IgD-negative memory B cell (primary cell): ENCODE results near the gene FANCE. TPM values are rescaled to one million over a fixed set of nuclear protein-coding genes. Genes with fewer than 3 reads are reported as not detected.
"Not testable (repeated sequence)": the region's sequence is repeated elsewhere in the genome, so short reads cannot be mapped to it uniquely, and the experiment has no call there.

Source experiments
- H3K27ac Mint-ChIP-seq, 3 donors: one replicate each; pipeline ENCODE4 v1.8.0; 2020 to 2022; ENCODE audit warnings: mild to moderate bottlenecking in 3 of 3, mixed read lengths in 3 of 3, moderate library complexity in 1 of 3
- H3K27me3 Mint-ChIP-seq: one replicate; pipeline ENCODE4 v1.8.0; 2021; ENCODE audit warnings: mixed read lengths
- H3K36me3 Mint-ChIP-seq: one replicate; pipeline ENCODE4 v1.8.0; 2020; ENCODE audit warnings: mild to moderate bottlenecking, mixed read lengths
- H3K4me1 Mint-ChIP-seq, 3 donors: one replicate each; pipeline ENCODE4 v1.8.0; 2020 to 2022; ENCODE audit warnings: mixed read lengths in 3 of 3, mild to moderate bottlenecking in 1 of 3
- H3K4me3 Mint-ChIP-seq, 4 donors: one replicate each; pipeline ENCODE4 v1.8.0; 2020 to 2022; ENCODE audit warnings: mild to moderate bottlenecking in 4 of 4, mixed read lengths in 4 of 4, moderate library complexity in 3 of 4
- H3K9me3 Mint-ChIP-seq, 3 donors: one replicate each; pipeline ENCODE4 v1.8.0; 2020 to 2021; ENCODE audit warnings: mixed read lengths in 3 of 3, mild to moderate bottlenecking in 1 of 3
- polyA plus RNA-seq: library from polyadenylated mRNA; unstranded; fragments of 300-500 nt; fragmentation: Illumina TruSeq; gene quantifications from one replicate; pipeline ENCODE4 v1.2.3, GENCODE V29; 2021

The FANCE gene
- polyA plus RNA-seq, 1 donor from 2014 or later: 5.8 TPM

GRCh38 chr6:35425284-35425683, 26.9 kb upstream of the FANCE start:
- H3K36me3 Mint-ChIP-seq: peaks cover 5% of the 10 kb centered on the region
- no peak overlapping the region for H3K27ac Mint-ChIP-seq
- no peak overlapping the region for H3K4me3 Mint-ChIP-seq
- peaks cover 0 to 8% (median 7%) of the 10 kb centered on the region in 3 donors for H3K4me1 Mint-ChIP-seq
- no peaks in the 10 kb centered on the region for H3K27me3 Mint-ChIP-seq
- peaks cover 1 to 9% (median 8%) of the 10 kb centered on the region in 3 donors for H3K9me3 Mint-ChIP-seq

- peaks cover 0 to 8% (median 7%) of the 10 kb centered on the region in 3 donors for H3K4me1 Mint-ChIP-seq
- H3K27ac Mint-ChIP-seq: no peak overlapping the region
- H3K9me3 Mint-ChIP-seq: peaks cover 3 to 9% (median 8%) of the 10 kb centered on the region in 3 donors
- no peaks in the 10 kb centered on the region for H3K27me3 Mint-ChIP-seq
- H3K4me3 Mint-ChIP-seq: no peak overlapping the region
- peaks cover 5% of the 10 kb centered on the region for H3K36me3 Mint-ChIP-seq
Observed at GRCh38 chr6:35426074-35426473, 26.1 kb upstream of the FANCE start.

GRCh38 chr6:35427435-35427834, 24.7 kb upstream of the FANCE start:
- Mint-ChIP-seq H3K27ac (no peak overlapping the region), H3K9me3 (peaks cover 3 to 9% (median 8%) of the 10 kb centered on the region in 3 donors), H3K27me3 (no peaks in the 10 kb centered on the region), H3K4me1 (peaks cover 0 to 8% (median 7%) of the 10 kb centered on the region in 3 donors), H3K4me3 (no peak overlapping the region), H3K36me3 (peaks cover 4% of the 10 kb centered on the region)

- Mint-ChIP-seq H3K4me3 (no peak overlapping the region), H3K9me3 (peaks cover 3 to 9% (median 8%) of the 10 kb centered on the region in 3 donors), H3K27me3 (no peaks in the 10 kb centered on the region), H3K36me3 (peaks cover 4% of the 10 kb centered on the region), H3K27ac (no peak overlapping the region), H3K4me1 (peaks cover 0 to 8% (median 7%) of the 10 kb centered on the region in 3 donors)
Observed at GRCh38 chr6:35427851-35428321, 24.3 kb upstream of the FANCE start.

- H3K9me3 Mint-ChIP-seq: peaks cover 3 to 9% (median 8%) of the 10 kb centered on the region in 3 donors
- H3K27ac Mint-ChIP-seq: no peak overlapping the region
- H3K36me3 Mint-ChIP-seq: peaks cover 4% of the 10 kb centered on the region
- H3K4me1 Mint-ChIP-seq: peaks cover 0 to 8% (median 7%) of the 10 kb centered on the region in 3 donors
- peak overlapping the region in 1 of 4 donors; percentile 63 for H3K4me3 Mint-ChIP-seq
- no peaks in the 10 kb centered on the region for H3K27me3 Mint-ChIP-seq
Observed at GRCh38 chr6:35428421-35429149, 23.6 kb upstream of the FANCE start.

- Mint-ChIP-seq H3K4me1 (peaks cover 0 to 8% (median 7%) of the 10 kb centered on the region in 3 donors), H3K4me3 (no peak overlapping the region), H3K27me3 (no peaks in the 10 kb centered on the region), H3K9me3 (peaks cover 3 to 9% (median 8%) of the 10 kb centered on the region in 3 donors), H3K36me3 (peaks cover 2% of the 10 kb centered on the region), H3K27ac (no peak overlapping the region)
Observed at GRCh38 chr6:35429463-35429862, 22.7 kb upstream of the FANCE start.

- H3K4me1 Mint-ChIP-seq: no peaks in the 10 kb centered on the region
- no peak overlapping the region for H3K27ac Mint-ChIP-seq
- peaks cover 2% of the 10 kb centered on the region for H3K36me3 Mint-ChIP-seq
Observed at GRCh38 chr6:35432291-35432690, 19.8 kb upstream of the FANCE start.

GRCh38 chr6:35432702-35433101, 19.4 kb upstream of the FANCE start:
- not testable (repeated sequence) for H3K36me3 Mint-ChIP-seq, H3K27me3 Mint-ChIP-seq, H3K4me3 Mint-ChIP-seq, H3K9me3 Mint-ChIP-seq, H3K4me1 Mint-ChIP-seq, H3K27ac Mint-ChIP-seq

More at GRCh38 chr6:35432291-35432690, 19.8 kb upstream of the FANCE start:
- Mint-ChIP-seq H3K9me3 (peaks cover 3 to 9% (median 8%) of the 10 kb centered on the region in 3 donors), H3K27me3 (no peaks in the 10 kb centered on the region), H3K4me3 (no peak overlapping the region)

- Mint-ChIP-seq H3K9me3 (peaks cover 0 to 2% (median 0%) of the 10 kb centered on the region in 3 donors), H3K4me3 (no peak overlapping the region), H3K27me3 (no peaks in the 10 kb centered on the region), H3K4me1 (no peaks in the 10 kb centered on the region), H3K36me3 (no peaks in the 10 kb centered on the region), H3K27ac (no peak overlapping the region)
Observed at GRCh38 chr6:35435074-35435837, 16.9 kb upstream of the FANCE start.

- H3K4me1 Mint-ChIP-seq: no peaks in the 10 kb centered on the region
- no peaks in the 10 kb centered on the region for H3K9me3 Mint-ChIP-seq
- H3K36me3 Mint-ChIP-seq: no peaks in the 10 kb centered on the region
- peak overlapping the region in 1 of 4 donors; percentile 47 for H3K4me3 Mint-ChIP-seq
- no peaks in the 10 kb centered on the region for H3K27me3 Mint-ChIP-seq
- no peak overlapping the region for H3K27ac Mint-ChIP-seq
Observed at GRCh38 chr6:35436071-35436857, 15.9 kb upstream of the FANCE start.

GRCh38 chr6:35438378-35439065, 13.6 kb upstream of the FANCE start:
- not testable (repeated sequence) for H3K9me3 Mint-ChIP-seq, H3K36me3 Mint-ChIP-seq, H3K27ac Mint-ChIP-seq, H3K4me1 Mint-ChIP-seq, H3K27me3 Mint-ChIP-seq, H3K4me3 Mint-ChIP-seq

- Mint-ChIP-seq H3K9me3 (no peaks in the 10 kb centered on the region), H3K27ac (no peak overlapping the region), H3K27me3 (no peaks in the 10 kb centered on the region)
Observed at GRCh38 chr6:35439308-35439707, 12.8 kb upstream of the FANCE start.

GRCh38 chr6:35441205-35441604, 10.9 kb upstream of the FANCE start:
- Mint-ChIP-seq H3K27me3 (no peaks in the 10 kb centered on the region), H3K27ac (no peak overlapping the region), H3K36me3 (no peaks in the 10 kb centered on the region), H3K4me1 (no peaks in the 10 kb centered on the region), H3K4me3 (no peak overlapping the region), H3K9me3 (no peaks in the 10 kb centered on the region)

More at GRCh38 chr6:35439308-35439707, 12.8 kb upstream of the FANCE start:
- H3K4me3 Mint-ChIP-seq: no peak overlapping the region
- H3K36me3 Mint-ChIP-seq: no peaks in the 10 kb centered on the region
- no peaks in the 10 kb centered on the region for H3K4me1 Mint-ChIP-seq

GRCh38 chr6:35441642-35442041, 10.5 kb upstream of the FANCE start:
- Mint-ChIP-seq H3K4me3 (no peak overlapping the region), H3K4me1 (no peaks in the 10 kb centered on the region), H3K9me3 (no peaks in the 10 kb centered on the region), H3K27me3 (no peaks in the 10 kb centered on the region), H3K27ac (no peak overlapping the region), H3K36me3 (no peaks in the 10 kb centered on the region)
